H1 (cell line): ENCODE data around the gene AKR1B1.
A peak's percentile ranks its signal among the peaks of the same experiment; 100 is the strongest.

Experiments used
- CBX5 ChIP-seq: fragments of 300-800, 300-1000 bp; sonication (generic); IDR thresholded peaks from 2 replicates; pipeline ENCODE4 v1.7.1; 2016; ENCODE audit warnings: antibody characterized with exemption, low read length, low read depth
- EZH2 ChIP-seq: fragments of 200-600 bp; sonication (generic); IDR thresholded peaks from 2 replicates; pipeline ENCODE4 v1.7.1; 2012; ENCODE audit warnings: low read depth, mild to moderate bottlenecking, moderate library complexity, low read length, inconsistent platforms; ENCODE audit not compliant: severe bottlenecking
- POLR2A ChIP-seq, 2 experiments: IDR thresholded peaks; 1 replicate in 1 of 2; 2 replicates in 1 of 2; pipeline ENCODE4 v1.6.1; 2011; ENCODE audit warnings: low read depth in 2 of 2, low read length in 2 of 2, mild to moderate bottlenecking in 2 of 2; ENCODE audit errors: control extremely low read depth in 1 of 2
- POLR2AphosphoS5 ChIP-seq: IDR thresholded peaks from 2 replicates; pipeline ENCODE4 v1.6.1; 2011; ENCODE audit warnings: low read depth, low read length
- RAD21 ChIP-seq, 2 experiments: IDR thresholded peaks in 1 of 2; conservative IDR thresholded peaks in 1 of 2; 2 replicates each; pipeline ENCODE4 v1.6.1; 2011; ENCODE audit warnings: low read depth in 2 of 2, low read length in 2 of 2, improper control_type of control experiment in 1 of 2, inconsistent platforms in 1 of 2, mild to moderate bottlenecking in 1 of 2, moderate library complexity in 1 of 2
- RNF2 ChIP-seq: fragments of 200-900, 300-1000 bp; sonication (generic); IDR thresholded peaks from 2 replicates; pipeline ENCODE4 v1.7.1; 2016; ENCODE audit warnings: borderline replicate concordance, low read depth, mild to moderate bottlenecking, antibody characterized with exemption, low read length; ENCODE audit not compliant: poor library complexity, severe bottlenecking; ENCODE audit errors: missing control alignments
- SIN3A ChIP-seq, 2 experiments: IDR thresholded peaks in 1 of 2; conservative IDR thresholded peaks in 1 of 2; 2 replicates each; pipeline ENCODE4 v1.6.1; 2011 to 2012; ENCODE audit warnings: low read length in 2 of 2, improper control_type of control experiment in 1 of 2, low read depth in 1 of 2, mild to moderate bottlenecking in 1 of 2
- TAF1 ChIP-seq: IDR thresholded peaks from 2 replicates; pipeline ENCODE4 v1.6.1; 2011; ENCODE audit warnings: mild to moderate bottlenecking, low read depth, low read length
- ZNF274 ChIP-seq: IDR thresholded peaks from 2 replicates; pipeline ENCODE4 v1.7.0; 2012; ENCODE audit warnings: low read length, borderline replicate concordance; ENCODE audit errors: extremely low read depth
- TF ChIP-seq, protein P1 (sequence below), 3 experiments: IDR thresholded peaks; 1 replicate in 2 of 3; 2 replicates in 1 of 3; pipeline versions ENCODE4 v1.5.1 to v1.6.1; 2011; ENCODE audit warnings: low read length in 3 of 3, mild to moderate bottlenecking in 3 of 3, inconsistent platforms in 2 of 3, low read depth in 1 of 3, moderate library complexity in 1 of 3; ENCODE audit not compliant: insufficient read depth in 1 of 3; ENCODE audit errors: control extremely low read depth in 1 of 3

DNA sequence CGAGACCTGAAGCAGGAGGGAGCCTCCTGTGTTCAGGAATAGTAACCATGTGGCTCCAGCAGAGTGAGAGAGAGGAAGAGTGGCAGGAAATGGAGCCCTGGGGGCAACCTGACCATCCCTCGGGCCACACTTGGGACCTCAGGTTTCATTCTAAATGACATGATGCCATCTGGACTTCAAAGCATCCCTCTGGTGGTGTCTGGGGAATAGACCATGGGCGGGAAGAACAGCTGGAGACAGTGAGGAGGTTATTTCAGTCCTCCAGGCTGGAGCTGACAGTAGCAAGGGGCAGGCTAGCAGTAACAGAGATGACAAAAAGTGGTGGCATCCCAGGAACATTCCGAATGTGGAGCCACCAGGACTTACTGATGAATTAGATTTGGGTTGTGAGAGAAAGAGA, 44.8 kb downstream of the AKR1B1 start:
- TF ChIP-seq CBX5 (no peak), POLR2AphosphoS5 (no peak), TAF1 (no peak), RAD21 (IDR thresholded peaks at IDR 0.05 in 1 of 2, conservative IDR thresholded peaks at IDR 0.05 in 1 of 2; ENCODE audit: low read depth in 2 of 2, low read length in 2 of 2) (no peak), POLR2A (IDR thresholded peaks at IDR 0.05; ENCODE audit: control extremely low read depth in 1 of 2, low read depth in 2 of 2, low read length in 2 of 2) (no peak), EZH2 (no peak), ZNF274 (no peak), RNF2 (no peak), SIN3A (conservative IDR thresholded peaks at IDR 0.05 in 1 of 2, IDR thresholded peaks at IDR 0.05 in 1 of 2; ENCODE audit: low read depth in 1 of 2, low read length in 2 of 2) (no peak)
- TF ChIP-seq, protein P1, sequence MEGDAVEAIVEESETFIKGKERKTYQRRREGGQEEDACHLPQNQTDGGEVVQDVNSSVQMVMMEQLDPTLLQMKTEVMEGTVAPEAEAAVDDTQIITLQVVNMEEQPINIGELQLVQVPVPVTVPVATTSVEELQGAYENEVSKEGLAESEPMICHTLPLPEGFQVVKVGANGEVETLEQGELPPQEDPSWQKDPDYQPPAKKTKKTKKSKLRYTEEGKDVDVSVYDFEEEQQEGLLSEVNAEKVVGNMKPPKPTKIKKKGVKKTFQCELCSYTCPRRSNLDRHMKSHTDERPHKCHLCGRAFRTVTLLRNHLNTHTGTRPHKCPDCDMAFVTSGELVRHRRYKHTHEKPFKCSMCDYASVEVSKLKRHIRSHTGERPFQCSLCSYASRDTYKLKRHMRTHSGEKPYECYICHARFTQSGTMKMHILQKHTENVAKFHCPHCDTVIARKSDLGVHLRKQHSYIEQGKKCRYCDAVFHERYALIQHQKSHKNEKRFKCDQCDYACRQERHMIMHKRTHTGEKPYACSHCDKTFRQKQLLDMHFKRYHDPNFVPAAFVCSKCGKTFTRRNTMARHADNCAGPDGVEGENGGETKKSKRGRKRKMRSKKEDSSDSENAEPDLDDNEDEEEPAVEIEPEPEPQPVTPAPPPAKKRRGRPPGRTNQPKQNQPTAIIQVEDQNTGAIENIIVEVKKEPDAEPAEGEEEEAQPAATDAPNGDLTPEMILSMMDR (IDR thresholded peaks at IDR 0.05; ENCODE audit: control extremely low read depth in 1 of 3, insufficient read depth in 1 of 3, low read depth in 1 of 3, low read length in 3 of 3), result 0 out of 4 replicates have a peak, but pooled peaks of 1 of the 3 experiments have one; percentile 2
